BE2C (cell line): Measurements from ENCODE around the gene NLGN1.
"Not testable (repeated sequence)": the region's sequence is repeated elsewhere in the genome, so short reads cannot be mapped to it uniquely, and the experiment has no call there.

Source experiments
- DNase-seq: peaks from one replicate; pipeline ENCODE4 v3.0.0-alpha.2; 2020
- H3K27me3 ChIP-seq: fragments of 250-450 bp; sonication (Bioruptor Pico); 2 replicates; pipeline ENCODE4 v1.5.1; 2020; ENCODE audit warnings: mild to moderate bottlenecking
- H3K36me3 ChIP-seq: fragments of 250-450 bp; sonication (Bioruptor Pico); 2 replicates; pipeline ENCODE4 v1.5.1; 2020; ENCODE audit warnings: mild to moderate bottlenecking
- H3K4me1 ChIP-seq: fragments of 250-450 bp; sonication (Bioruptor Pico); 2 replicates; pipeline ENCODE4 v1.5.1; 2020
- H3K4me3 ChIP-seq: 2 replicates; pipeline ENCODE4 v1.5.1; 2011; ENCODE audit warnings: low read depth, low read length
- H3K9me3 ChIP-seq: fragments of 250-450 bp; sonication (Bioruptor Pico); 2 replicates; pipeline ENCODE4 v1.5.1; 2020
- CTCF ChIP-seq: IDR thresholded peaks from 2 replicates; pipeline ENCODE4 v1.5.1; 2012; ENCODE audit warnings: mild to moderate bottlenecking, low read depth, low read length

Gene NLGN1

GRCh38 chr3:174199696-174200095, 802.2 kb downstream of the NLGN1 start:
- Histone ChIP-seq H3K4me3 (no peak overlapping the region), H3K4me1 (no peaks in the 10 kb centered on the region), H3K27me3 (no peaks in the 10 kb centered on the region), H3K9me3 (no peaks in the 10 kb centered on the region), H3K36me3 (no peaks in the 10 kb centered on the region)
- TF ChIP-seq CTCF: no peak
- no peak for DNase-seq

DNA sequence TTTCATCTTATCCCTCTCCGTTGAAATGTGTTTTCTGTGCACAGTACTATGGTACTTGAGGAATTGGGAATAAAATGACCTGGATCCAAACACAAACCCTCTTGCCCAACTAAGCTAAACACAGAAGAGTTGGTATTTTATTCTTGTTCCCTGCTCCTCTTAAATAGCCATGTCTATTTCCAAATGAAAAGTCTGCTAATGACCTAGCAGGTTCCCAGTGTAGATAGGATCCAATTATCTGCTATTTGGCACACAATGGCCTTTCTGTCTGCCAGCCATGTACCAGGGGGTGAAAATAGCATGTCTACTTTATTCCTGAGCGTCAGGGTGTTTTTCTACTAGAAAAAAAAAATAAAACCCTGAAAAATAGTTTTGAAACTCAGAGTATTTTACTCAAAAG, 804.6 kb downstream of the NLGN1 start:
- Histone ChIP-seq H3K4me3 (no peak overlapping the region), H3K9me3 (no peaks in the 10 kb centered on the region), H3K27me3 (no peaks in the 10 kb centered on the region), H3K36me3 (no peaks in the 10 kb centered on the region), H3K4me1 (no peaks in the 10 kb centered on the region)
- TF ChIP-seq CTCF: no peak
- DNase-seq: no peak

DNA sequence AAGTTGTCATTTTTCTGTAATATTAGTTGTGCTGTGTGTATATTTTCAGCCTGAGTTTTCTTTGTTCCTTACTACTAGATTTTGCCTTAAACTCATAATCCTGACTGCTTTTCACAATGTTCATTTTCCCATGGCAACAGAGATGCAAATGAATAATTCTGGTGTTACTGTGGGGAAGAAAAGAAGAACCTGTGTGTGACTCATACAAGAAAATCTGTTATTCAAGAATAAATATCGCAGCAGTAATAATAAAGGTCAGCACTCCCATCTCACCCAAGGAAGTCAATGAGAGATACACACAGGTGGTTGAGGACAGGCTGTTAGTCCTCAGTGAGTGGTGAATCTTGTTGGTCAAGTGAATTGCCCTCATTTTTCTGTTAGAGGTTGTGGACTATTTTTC, 805.0 kb downstream of the NLGN1 start:
- no peaks in the 10 kb centered on the region for H3K27me3 ChIP-seq
- no peaks in the 10 kb centered on the region for H3K36me3 ChIP-seq
- no peaks in the 10 kb centered on the region for H3K4me1 ChIP-seq
- no peak for DNase-seq
- H3K4me3 ChIP-seq: no peak overlapping the region
- H3K9me3 ChIP-seq: no peaks in the 10 kb centered on the region
- no peak for TF ChIP-seq CTCF

DNA sequence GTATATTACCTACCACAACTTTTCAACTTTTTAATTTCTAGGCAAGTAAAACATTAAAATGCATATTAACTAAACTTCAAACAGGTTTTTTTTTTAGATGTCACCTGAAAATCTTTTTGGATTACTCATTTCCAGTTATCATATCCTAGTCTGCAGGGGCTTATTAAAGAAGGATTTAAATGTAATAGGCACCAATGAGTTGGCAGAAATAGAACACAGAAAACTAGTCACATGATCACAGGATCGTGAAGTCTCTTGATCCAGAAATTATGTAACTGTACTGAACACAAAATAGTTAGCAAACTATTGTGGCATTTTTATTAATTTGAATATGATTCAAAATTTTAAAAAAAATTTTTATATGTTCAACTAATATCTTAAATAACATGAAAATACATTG, 807.2 kb downstream of the NLGN1 start:
- TF ChIP-seq CTCF: no peak
- no peaks in the 10 kb centered on the region for H3K9me3 ChIP-seq
- H3K27me3 ChIP-seq: no peaks in the 10 kb centered on the region
- DNase-seq: no peak
- H3K36me3 ChIP-seq: no peaks in the 10 kb centered on the region
- H3K4me1 ChIP-seq: no peaks in the 10 kb centered on the region
- no peak overlapping the region for H3K4me3 ChIP-seq

DNA sequence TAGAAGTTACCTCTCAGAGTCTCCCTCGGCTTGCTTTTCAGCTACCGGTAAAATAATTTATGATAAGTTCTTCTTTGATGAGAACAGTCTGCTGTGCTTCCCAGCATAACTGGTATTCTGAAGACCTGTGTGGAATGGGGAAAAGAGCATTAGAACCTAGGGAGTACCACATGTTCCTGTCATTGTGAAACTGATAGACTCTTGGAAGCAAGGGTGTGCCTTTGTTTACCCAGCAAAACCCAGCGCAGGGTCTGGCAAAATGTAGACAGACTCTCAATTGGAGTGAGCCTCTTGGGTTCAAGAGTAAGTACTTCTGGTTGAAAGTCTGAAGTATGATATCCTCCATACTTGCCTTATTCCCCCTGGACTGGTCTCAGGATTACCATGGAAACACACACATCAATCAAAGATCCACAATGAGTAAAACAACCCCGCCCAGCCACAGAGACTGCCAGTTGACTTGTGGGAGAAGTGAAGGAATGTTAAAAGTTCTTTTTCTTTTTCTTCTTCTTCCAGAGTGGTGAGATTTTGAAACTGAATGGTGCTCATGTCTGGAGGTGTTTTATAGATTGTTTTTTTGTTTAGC, 809.2 kb downstream of the NLGN1 start:
- Histone ChIP-seq H3K4me3 (no peak overlapping the region), H3K4me1 (no peaks in the 10 kb centered on the region), H3K27me3 (no peaks in the 10 kb centered on the region), H3K36me3 (no peaks in the 10 kb centered on the region), H3K9me3 (no peaks in the 10 kb centered on the region)
- no peak for DNase-seq
- TF ChIP-seq CTCF: no peak

GRCh38 chr3:174208161-174208560, 810.6 kb downstream of the NLGN1 start:
- H3K27me3 ChIP-seq: no peaks in the 10 kb centered on the region
- TF ChIP-seq CTCF: no peak
- no peak overlapping the region for H3K4me3 ChIP-seq
- no peak for DNase-seq
- H3K9me3 ChIP-seq: no peaks in the 10 kb centered on the region
- H3K4me1 ChIP-seq: no peaks in the 10 kb centered on the region
- H3K36me3 ChIP-seq: no peaks in the 10 kb centered on the region

- not testable (repeated sequence) for H3K9me3 ChIP-seq, H3K36me3 ChIP-seq, H3K4me3 ChIP-seq, H3K4me1 ChIP-seq, DNase-seq, H3K27me3 ChIP-seq
These were observed 814.4 kb downstream of the NLGN1 start for GRCh38 chr3:174211896-174212295.
